ENCODE data around the gene DYNC2H1.

Gene DYNC2H1

GRCh38 chr11:103488031-103488461, 378.8 kb downstream of the DYNC2H1 start:
- TF ChIP-seq CTCF (IDR thresholded peaks at IDR 0.05; ENCODE audit: insufficient read depth, missing control alignments): no peak
- FAIRE-seq: no peak
- no peak for DNase-seq (ENCODE audit: insufficient read length, low spot score)

GRCh38 chr11:103488579-103488978, 379.4 kb downstream of the DYNC2H1 start:
- FAIRE-seq (no peak), DNase-seq (ENCODE audit: insufficient read length, low spot score) (no peak)
- no peak for TF ChIP-seq CTCF (IDR thresholded peaks at IDR 0.05; ENCODE audit: insufficient read depth, missing control alignments)

GRCh38 chr11:103491777-103492176, 382.6 kb downstream of the DYNC2H1 start:
- no peak for TF ChIP-seq CTCF (IDR thresholded peaks at IDR 0.05; ENCODE audit: insufficient read depth, missing control alignments)
- FAIRE-seq: no peak
- no peak for DNase-seq (ENCODE audit: insufficient read length, low spot score)

- FAIRE-seq (no peak), DNase-seq (ENCODE audit: insufficient read length, low spot score) (no peak)
- TF ChIP-seq CTCF (IDR thresholded peaks at IDR 0.05; ENCODE audit: insufficient read depth, missing control alignments): no peak
Measured at GRCh38 chr11:103494491-103494890, 385.3 kb downstream of the DYNC2H1 start.

GRCh38 chr11:103497268-103497667, 388.0 kb downstream of the DYNC2H1 start:
- TF ChIP-seq CTCF (IDR thresholded peaks at IDR 0.05; ENCODE audit: insufficient read depth, missing control alignments): no peak
- FAIRE-seq: no peak
- DNase-seq (ENCODE audit: insufficient read length, low spot score): no peak

GRCh38 chr11:103499710-103500340, 390.6 kb downstream of the DYNC2H1 start:
- DNase-seq (ENCODE audit: insufficient read length, low spot score): no peak
- no peak for TF ChIP-seq CTCF (IDR thresholded peaks at IDR 0.05; ENCODE audit: insufficient read depth, missing control alignments)
- FAIRE-seq: no peak

- TF ChIP-seq CTCF (IDR thresholded peaks at IDR 0.05; ENCODE audit: insufficient read depth, missing control alignments): no peak
- no peak for FAIRE-seq
- no peak for DNase-seq (ENCODE audit: insufficient read length, low spot score)
Measured at GRCh38 chr11:103515283-103515682, 406.1 kb downstream of the DYNC2H1 start.
